GM12874 (cell line): ENCODE data around the gene ANKRD12.

Experiments used
- TF ChIP-seq, protein P1 (sequence below): IDR thresholded peaks from 2 replicates; pipeline ENCODE4 v1.5.1; 2011; ENCODE audit warnings: low read depth, mild to moderate bottlenecking, control low read depth, low read length, moderate library complexity; ENCODE audit not compliant: insufficient read depth

Gene ANKRD12

DNA sequence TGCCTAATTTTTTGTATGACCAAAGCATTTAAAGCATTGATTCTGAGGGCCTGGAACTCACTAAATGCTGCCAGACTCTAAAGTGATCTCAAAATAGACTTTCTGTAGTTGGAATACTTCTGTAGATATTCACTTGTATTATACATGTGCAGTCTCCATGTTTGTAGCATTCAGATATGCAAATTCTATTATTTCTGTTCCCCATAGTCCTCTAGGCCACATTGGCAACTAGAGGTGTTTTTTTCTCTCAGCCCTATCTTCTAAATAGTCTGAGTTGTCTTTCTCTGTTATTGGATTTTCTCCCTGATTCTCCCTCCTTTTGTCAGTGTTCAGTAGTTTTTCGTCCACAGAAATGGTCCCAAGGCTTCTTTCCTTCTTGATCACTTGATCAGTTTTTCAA is 38.5 kb downstream of the ANKRD12 start:
- TF ChIP-seq, protein P1, sequence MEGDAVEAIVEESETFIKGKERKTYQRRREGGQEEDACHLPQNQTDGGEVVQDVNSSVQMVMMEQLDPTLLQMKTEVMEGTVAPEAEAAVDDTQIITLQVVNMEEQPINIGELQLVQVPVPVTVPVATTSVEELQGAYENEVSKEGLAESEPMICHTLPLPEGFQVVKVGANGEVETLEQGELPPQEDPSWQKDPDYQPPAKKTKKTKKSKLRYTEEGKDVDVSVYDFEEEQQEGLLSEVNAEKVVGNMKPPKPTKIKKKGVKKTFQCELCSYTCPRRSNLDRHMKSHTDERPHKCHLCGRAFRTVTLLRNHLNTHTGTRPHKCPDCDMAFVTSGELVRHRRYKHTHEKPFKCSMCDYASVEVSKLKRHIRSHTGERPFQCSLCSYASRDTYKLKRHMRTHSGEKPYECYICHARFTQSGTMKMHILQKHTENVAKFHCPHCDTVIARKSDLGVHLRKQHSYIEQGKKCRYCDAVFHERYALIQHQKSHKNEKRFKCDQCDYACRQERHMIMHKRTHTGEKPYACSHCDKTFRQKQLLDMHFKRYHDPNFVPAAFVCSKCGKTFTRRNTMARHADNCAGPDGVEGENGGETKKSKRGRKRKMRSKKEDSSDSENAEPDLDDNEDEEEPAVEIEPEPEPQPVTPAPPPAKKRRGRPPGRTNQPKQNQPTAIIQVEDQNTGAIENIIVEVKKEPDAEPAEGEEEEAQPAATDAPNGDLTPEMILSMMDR = no peak

DNA sequence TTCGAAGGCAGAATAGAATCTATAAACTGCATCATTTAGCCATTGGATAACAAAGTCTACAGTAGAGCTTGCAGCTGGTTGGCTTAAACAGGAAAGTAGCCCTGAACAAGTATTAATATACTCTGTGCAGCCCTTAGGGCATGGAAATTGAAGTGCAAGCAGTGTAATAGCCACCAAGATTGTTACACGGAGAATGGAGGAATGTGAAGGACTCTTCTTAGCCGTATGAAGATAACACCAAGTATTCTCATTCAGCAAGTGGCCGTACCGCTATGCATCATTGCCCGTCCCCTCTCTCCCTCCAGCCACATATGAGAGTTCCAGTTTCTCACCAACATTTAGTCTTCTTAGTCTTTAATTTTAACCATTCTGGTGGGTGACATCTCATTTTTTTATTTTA is 40.5 kb downstream of the ANKRD12 start:
- TF ChIP-seq, protein P1 = no peak

DNA sequence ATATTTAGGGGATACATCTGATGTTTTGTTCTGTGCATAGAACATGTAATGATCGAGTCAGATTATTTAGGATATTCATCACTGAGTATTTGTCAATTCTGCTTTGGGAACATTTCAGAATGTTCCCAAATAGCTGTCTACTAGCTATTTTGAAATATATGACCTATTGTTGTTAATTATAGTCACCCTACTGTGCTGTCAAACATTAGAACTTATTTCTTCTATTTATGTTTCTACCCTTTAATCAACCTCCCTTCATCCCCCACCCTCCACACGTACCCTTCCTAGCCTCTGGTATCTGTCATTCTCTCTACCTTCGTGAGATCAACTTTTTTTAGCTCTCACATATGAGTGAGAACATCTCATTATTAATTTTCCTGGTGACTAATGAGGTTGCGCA is 40.9 kb downstream of the ANKRD12 start:
- TF ChIP-seq, protein P1 = no peak

DNA sequence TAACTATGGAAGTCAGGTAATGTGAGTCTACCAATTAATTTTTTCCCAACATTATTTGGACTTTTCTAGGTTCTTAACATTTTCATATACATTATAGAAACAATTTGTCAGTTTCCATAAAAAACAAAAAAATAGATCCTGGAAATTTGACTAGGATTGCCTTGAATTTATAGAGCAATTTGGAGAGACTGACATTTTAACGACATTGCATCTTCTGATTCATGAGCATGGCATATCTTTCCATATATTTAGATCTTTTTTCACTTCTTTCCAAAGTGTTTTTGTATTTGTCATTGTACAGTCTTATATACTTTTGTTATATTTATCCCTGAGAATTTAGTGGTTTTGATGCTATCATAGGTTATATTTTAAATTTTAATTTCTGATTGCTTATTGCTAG is 42.0 kb downstream of the ANKRD12 start:
- TF ChIP-seq, protein P1 = no peak

DNA sequence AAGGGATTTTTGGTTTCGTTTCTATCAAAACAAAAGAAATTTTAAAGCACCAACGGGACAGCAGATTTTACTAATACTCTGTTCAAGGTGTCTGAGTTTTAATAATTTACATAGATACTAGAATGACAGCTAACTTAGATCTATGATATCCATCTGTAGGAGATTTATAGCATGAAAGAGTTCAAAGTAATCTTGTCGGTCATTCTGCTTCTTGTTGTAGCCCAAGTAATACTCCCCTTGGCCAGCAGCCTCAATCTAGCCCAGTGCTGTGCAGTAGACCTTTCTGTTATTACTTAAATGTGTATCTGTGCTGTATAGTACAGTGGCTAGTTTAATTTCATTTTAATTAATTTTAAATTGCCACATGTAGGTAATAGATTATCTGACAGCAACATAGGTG is 44.7 kb downstream of the ANKRD12 start:
- TF ChIP-seq, protein P1 = no peak

DNA sequence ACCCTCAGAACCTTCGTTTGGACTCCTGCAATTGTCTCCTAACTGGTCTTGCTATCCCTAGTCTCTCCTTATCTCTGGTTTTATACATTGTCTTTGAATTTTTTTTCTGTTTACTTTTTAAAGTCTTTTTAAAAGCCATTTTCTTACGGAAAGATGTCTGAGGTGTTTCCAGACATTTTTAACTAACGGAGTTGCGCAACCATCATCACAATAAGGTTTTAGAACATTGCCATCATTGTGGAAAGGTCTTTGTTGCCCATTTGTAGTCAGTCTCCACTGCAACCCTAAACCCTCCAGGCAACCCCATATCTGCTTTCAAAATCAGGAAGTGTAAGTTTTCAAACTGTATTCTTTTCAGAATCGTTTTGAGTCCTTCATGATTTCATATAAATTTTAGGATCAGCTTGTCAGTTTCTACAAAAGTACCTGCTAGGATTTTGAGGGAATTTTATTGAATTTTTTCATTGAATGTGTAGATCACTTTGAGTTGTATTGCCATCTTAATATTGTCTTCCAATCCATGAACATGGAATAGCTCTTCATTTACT is 46.3 kb downstream of the ANKRD12 start:
- TF ChIP-seq, protein P1 = no peak

DNA sequence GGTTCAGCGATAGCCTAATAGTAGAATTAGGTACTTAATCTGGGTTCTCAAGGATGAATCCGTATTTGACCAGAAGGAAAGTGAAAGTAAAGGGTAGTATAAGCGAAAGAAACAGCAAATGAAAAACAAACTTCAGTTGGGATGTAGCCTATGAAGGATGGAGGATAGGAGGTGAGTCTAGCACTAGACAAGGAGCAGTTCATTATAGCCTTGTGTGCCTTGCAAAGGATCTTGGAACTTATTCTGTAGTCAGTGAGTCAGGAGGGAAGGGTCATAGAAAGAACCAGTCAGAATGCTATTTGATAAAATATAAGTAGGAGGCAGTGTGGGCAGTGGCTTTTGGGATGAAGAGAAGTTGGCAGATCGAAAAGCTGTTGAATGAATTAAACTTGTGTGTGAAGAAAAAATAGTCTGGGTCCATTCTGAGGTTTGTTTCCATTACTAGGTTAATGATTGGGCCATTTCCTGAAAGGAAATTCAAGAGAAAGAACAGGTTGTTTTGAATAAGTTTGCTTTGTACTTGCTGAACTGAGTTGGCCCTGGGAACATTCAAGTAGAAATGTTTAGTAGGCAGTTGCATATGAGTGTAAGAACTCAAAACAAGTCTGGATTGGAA is 48.5 kb downstream of the ANKRD12 start:
- TF ChIP-seq, protein P1 = no peak
